Karpas-422 (cell line): ENCODE measurements around the gene TOGARAM2. TPM values are rescaled to one million over a fixed set of nuclear protein-coding genes. Genes with fewer than 3 reads are reported as not detected.

ENCODE experiments used
- DNase-seq: peaks from one replicate; pipeline ENCODE4 v3.0.0-alpha.2; 2015
- H2AFZ ChIP-seq: fragments of 200-600 bp; sonication (generic); 2 replicates; pipeline ENCODE4 v1.6.1; 2014; ENCODE audit warnings: antibody characterized with exemption, low read length, mixed read lengths
- H3K27ac ChIP-seq: fragments of 200-600 bp; sonication (generic); 2 replicates; pipeline ENCODE4 v1.5.1; 2014; ENCODE audit warnings: mild to moderate bottlenecking, low read length, moderate library complexity
- H3K27me3 ChIP-seq: fragments of 200-600 bp; sonication (generic); 2 replicates; pipeline ENCODE4 v1.6.1; 2014; ENCODE audit warnings: low read length, mixed read lengths
- H3K36me3 ChIP-seq: fragments of 200-600 bp; sonication (generic); 2 replicates; pipeline ENCODE4 v1.6.1; 2014; ENCODE audit warnings: low read length, mixed read lengths; ENCODE audit not compliant: insufficient read depth
- H3K4me1 ChIP-seq: fragments of 200-600 bp; sonication (generic); 2 replicates; pipeline ENCODE4 v1.6.1; 2014; ENCODE audit warnings: mild to moderate bottlenecking, low read length, mixed read lengths
- H3K4me2 ChIP-seq: fragments of 200-600 bp; sonication (generic); 2 replicates; pipeline ENCODE4 v1.6.1; 2014; ENCODE audit warnings: low read length, low read depth, mild to moderate bottlenecking; ENCODE audit not compliant: poor library complexity, severe bottlenecking
- H3K4me3 ChIP-seq: fragments of 200-600 bp; sonication (generic); 2 replicates; pipeline ENCODE4 v1.5.1; 2014; ENCODE audit warnings: mild to moderate bottlenecking, antibody characterized with exemption, low read length, mixed read lengths
- H3K79me2 ChIP-seq: fragments of 200-600 bp; sonication (generic); 2 replicates; pipeline ENCODE4 v1.6.1; 2014; ENCODE audit warnings: mild to moderate bottlenecking, low read length, mixed read lengths
- H3K9ac ChIP-seq: fragments of 200-600 bp; sonication (generic); 2 replicates; pipeline ENCODE4 v1.6.0; 2014; ENCODE audit warnings: low read length
- H3K9me2 ChIP-seq: fragments of 200-600 bp; sonication (generic), shearing (Covaris generic); replicated peaks from 2 replicates; pipeline ENCODE4 v1.6.0; 2014; ENCODE audit warnings: mild to moderate bottlenecking, low read length, moderate library complexity; ENCODE audit not compliant: insufficient read depth
- H3K9me3 ChIP-seq: fragments of 300-700, 200-600 bp; sonication (generic); 2 replicates; pipeline ENCODE4 v1.6.1; 2014; ENCODE audit warnings: low read length, mixed read lengths
- H4K20me1 ChIP-seq: fragments of 200-600 bp; sonication (generic); 2 replicates; pipeline ENCODE4 v1.6.1; 2014; ENCODE audit warnings: mild to moderate bottlenecking, antibody characterized with exemption, low read length, low read depth; ENCODE audit not compliant: insufficient read depth
- total RNA-seq: library from RNA; depleted of rRNA; stranded (reverse); fragments of >200 nt; shearing (Covaris generic); gene quantifications from 2 replicates; pipeline ENCODE4 v1.2.3, GENCODE V29; 2014; ENCODE audit warnings: low replicate concordance

The TOGARAM2 gene
- total RNA-seq, 1 experiment from 2014 or later: not detected

DNA sequence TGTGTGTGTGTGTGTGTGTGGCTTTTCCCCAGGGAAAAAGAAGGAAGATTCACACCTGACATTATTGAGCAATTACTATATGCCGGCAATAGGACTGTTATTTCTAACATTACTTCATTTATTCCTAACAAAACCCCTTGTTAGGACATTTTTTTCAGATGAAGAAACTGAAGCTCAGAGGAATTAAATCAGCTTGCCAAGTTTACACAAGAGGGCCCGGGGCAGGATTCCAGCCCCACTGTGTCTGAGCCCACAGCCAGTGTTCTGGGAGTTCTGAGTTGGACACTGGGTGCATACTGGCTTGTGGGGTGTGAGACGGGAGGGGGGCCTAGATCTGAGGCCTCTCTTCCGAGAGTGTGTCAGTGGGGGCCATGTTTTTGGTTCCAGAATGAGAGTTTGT is 9.9 kb downstream of the TOGARAM2 start:
- no peak overlapping the region for H3K4me3 ChIP-seq
- no peaks in the 10 kb centered on the region for H3K36me3 ChIP-seq
- H4K20me1 ChIP-seq: no peaks in the 10 kb centered on the region
- H3K9ac ChIP-seq: no peak overlapping the region
- no peaks in the 10 kb centered on the region for H3K9me3 ChIP-seq
- no peaks in the 10 kb centered on the region for H3K79me2 ChIP-seq
- no peak for DNase-seq
- no peak overlapping the region for H3K27ac ChIP-seq
- no peak overlapping the region for H3K4me2 ChIP-seq
- H3K9me2 ChIP-seq: no peaks in the 10 kb centered on the region
- H3K27me3 ChIP-seq: no peaks in the 10 kb centered on the region
- no peaks in the 10 kb centered on the region for H3K4me1 ChIP-seq
- H2AFZ ChIP-seq: no peak overlapping the region

DNA sequence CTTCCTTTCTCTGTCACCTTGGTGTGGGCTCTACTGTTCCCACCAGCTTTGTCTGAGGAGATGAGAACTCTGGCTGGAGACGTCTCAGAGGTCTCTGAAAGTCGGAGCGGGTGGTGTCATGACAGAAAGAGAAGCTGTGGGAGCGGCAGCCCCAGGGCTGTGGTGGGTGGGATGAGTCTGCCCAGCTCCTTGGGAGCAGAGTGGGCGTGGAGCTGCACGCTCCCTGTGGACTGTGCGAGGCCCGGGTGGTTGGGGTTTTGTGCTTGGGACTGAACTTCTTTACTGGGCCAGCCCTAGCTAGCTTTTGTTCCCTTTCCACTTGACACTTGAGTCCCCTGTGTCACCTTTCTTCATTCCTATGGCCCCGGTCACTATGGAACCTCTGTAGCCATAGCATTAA is 10.4 kb downstream of the TOGARAM2 start:
- Histone ChIP-seq H2AFZ (no peak overlapping the region), H3K4me3 (no peak overlapping the region), H4K20me1 (no peaks in the 10 kb centered on the region), H3K27ac (no peak overlapping the region), H3K27me3 (no peaks in the 10 kb centered on the region), H3K9ac (no peak overlapping the region), H3K9me3 (no peaks in the 10 kb centered on the region), H3K4me1 (no peaks in the 10 kb centered on the region), H3K36me3 (no peaks in the 10 kb centered on the region), H3K79me2 (no peaks in the 10 kb centered on the region), H3K9me2 (no peaks in the 10 kb centered on the region), H3K4me2 (no peak overlapping the region)
- no peak for DNase-seq

DNA sequence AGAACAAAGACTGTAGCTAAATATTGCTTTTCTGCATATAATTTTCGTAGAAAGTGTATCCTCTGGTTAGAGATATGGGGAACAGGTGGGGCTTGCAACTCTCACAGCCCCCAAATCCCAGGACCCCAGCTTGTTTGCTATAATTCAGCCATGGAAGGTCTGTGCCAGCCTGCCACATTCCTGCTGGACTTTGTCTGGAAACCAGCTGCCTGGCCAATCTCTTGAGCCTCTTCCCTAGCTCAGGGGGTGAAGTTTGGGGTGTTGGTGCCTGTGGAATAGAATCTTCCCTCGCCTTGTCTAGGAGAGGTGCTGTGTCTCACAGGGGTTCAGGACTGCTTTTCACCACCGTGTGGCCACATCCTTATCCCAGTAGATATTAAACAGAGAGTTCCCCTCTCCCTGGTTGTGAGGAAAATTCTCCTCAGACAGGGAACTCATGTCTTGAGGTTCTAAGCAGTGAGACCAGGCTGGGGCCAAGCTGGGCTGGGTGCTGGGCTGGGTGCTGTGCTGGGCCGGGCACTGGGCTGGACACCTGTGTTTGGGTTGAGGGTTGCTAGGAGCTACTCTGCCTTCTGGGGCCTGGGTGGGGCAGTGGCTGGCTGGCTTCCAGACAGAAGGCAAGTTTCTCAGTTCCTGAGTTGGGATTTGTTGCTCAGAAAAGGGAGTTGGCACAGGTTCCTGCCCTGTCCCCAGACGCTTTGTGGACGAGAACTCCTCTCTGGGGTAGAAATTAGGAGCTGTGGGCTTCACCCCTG is 12.3 kb downstream of the TOGARAM2 start:
- H3K27me3 ChIP-seq: no peaks in the 10 kb centered on the region
- H3K9ac ChIP-seq: no peak overlapping the region
- H2AFZ ChIP-seq: no peak overlapping the region
- no peak overlapping the region for H3K4me2 ChIP-seq
- H3K4me1 ChIP-seq: no peaks in the 10 kb centered on the region
- H3K4me3 ChIP-seq: no peak overlapping the region
- H4K20me1 ChIP-seq: no peaks in the 10 kb centered on the region
- no peaks in the 10 kb centered on the region for H3K9me3 ChIP-seq
- no peaks in the 10 kb centered on the region for H3K79me2 ChIP-seq
- DNase-seq: no peak
- H3K27ac ChIP-seq: no peak overlapping the region
- H3K9me2 ChIP-seq: no peaks in the 10 kb centered on the region
- H3K36me3 ChIP-seq: no peaks in the 10 kb centered on the region

DNA sequence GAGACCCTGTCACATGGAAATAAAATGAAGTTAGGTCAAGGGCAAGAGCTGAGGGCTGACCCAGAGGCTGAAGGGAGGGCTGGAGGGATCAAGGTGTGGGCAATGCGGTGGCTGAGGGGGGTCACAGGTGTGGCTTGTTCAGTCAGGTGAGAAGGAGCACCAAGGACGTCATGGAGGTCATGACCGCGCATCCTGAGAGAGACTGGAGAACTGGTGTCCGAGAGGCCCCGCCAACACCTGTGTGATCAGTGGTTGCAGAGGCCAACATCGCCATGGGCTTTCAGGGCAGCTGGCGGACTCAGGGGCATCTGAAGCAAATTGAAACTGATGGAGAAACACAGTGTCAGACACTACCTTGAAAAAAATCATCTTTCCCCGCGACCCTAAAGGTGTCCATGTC is 13.0 kb downstream of the TOGARAM2 start:
- Histone ChIP-seq H3K4me2 (no peak overlapping the region), H3K79me2 (no peaks in the 10 kb centered on the region), H3K27ac (no peak overlapping the region), H3K4me3 (no peak overlapping the region), H3K27me3 (no peaks in the 10 kb centered on the region), H3K9ac (no peak overlapping the region), H3K9me2 (no peaks in the 10 kb centered on the region), H3K36me3 (no peaks in the 10 kb centered on the region), H4K20me1 (no peaks in the 10 kb centered on the region), H2AFZ (no peak overlapping the region), H3K4me1 (no peaks in the 10 kb centered on the region), H3K9me3 (no peaks in the 10 kb centered on the region)
- no peak for DNase-seq

DNA sequence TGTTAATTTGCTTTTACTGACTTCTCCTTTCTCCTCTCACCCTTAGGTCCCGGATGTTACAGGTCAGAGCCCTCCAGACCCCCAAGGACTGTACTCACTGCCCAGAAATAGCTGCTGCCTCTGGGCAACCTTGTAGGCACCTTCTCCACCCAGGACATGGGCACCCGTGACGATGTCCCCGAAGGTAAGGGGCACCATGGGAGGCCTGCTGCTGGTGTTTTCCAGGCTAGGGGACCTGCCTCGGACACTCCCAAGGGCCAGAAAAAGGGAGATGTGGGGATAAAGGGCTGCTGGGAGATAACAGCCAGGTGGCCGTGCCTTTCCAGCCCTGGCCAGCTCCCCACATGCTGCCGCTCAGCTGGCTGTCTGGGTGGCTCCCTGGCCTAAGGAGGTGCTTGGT is 13.6 kb downstream of the TOGARAM2 start:
- DNase-seq: no peak

DNA sequence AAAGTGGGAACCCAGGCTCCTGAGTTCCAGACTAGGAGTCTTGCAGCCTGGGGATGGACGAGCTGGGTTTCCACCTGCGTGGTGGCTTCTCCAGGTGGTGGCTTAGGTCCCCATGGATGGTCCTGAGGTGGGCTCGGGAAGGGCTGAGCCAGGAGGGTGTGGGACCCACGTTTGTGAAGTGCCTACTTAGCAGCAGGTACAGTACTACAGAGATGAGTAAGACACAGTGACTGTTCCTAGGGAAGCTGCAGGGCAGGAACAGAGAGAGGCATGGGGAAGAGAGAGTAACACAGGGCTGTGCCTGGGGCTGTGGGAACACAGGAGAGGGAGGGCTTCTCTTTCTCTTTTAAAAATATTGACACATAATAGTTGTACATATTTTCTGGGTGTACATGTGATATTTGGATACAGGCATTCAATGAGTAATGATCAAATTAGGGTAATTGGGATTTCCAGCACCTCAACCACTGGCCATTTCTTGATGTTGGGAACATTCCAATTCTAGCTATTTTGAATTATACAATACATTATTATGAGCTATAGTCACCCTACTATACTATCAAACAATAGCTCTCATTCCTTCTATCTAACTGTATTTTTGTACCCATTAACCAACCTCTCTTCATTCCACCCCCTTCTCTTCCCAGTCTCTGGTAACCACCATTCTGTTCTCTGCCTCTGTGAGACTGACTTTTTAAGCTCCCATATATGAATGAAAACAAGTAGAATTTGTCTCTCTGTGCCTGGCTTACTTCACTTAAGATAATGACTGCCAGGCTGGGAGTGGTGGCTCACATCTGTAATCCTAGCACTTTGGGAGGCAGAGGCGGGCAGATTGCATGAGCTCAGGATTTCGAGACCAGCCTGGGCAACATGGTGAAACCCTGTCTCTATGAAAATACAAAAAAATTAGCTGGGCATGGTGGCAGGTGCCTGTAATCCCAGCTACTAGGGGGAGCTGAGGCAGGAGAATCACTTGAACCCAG is 15.0 kb downstream of the TOGARAM2 start:
- H3K27ac ChIP-seq: no peak overlapping the region
- no peak for DNase-seq
- H3K9me3 ChIP-seq: no peaks in the 10 kb centered on the region
- no peak overlapping the region for H3K4me3 ChIP-seq
- H3K79me2 ChIP-seq: no peaks in the 10 kb centered on the region
- no peaks in the 10 kb centered on the region for H3K9me2 ChIP-seq
- H3K9ac ChIP-seq: no peak overlapping the region
- H4K20me1 ChIP-seq: no peaks in the 10 kb centered on the region
- H2AFZ ChIP-seq: no peak overlapping the region
- no peak overlapping the region for H3K4me2 ChIP-seq
- H3K36me3 ChIP-seq: no peaks in the 10 kb centered on the region
- no peaks in the 10 kb centered on the region for H3K27me3 ChIP-seq
- no peaks in the 10 kb centered on the region for H3K4me1 ChIP-seq

More for the DNA sequence above, 13.6 kb downstream of the TOGARAM2 start:
- Histone ChIP-seq H3K9me3 (no peaks in the 10 kb centered on the region), H3K4me1 (no peaks in the 10 kb centered on the region), H2AFZ (no peak overlapping the region), H3K9me2 (no peaks in the 10 kb centered on the region), H3K36me3 (no peaks in the 10 kb centered on the region), H3K79me2 (no peaks in the 10 kb centered on the region), H3K4me2 (no peak overlapping the region), H3K27ac (no peak overlapping the region), H3K27me3 (no peaks in the 10 kb centered on the region), H3K9ac (no peak overlapping the region), H4K20me1 (no peaks in the 10 kb centered on the region), H3K4me3 (no peak overlapping the region)

DNA sequence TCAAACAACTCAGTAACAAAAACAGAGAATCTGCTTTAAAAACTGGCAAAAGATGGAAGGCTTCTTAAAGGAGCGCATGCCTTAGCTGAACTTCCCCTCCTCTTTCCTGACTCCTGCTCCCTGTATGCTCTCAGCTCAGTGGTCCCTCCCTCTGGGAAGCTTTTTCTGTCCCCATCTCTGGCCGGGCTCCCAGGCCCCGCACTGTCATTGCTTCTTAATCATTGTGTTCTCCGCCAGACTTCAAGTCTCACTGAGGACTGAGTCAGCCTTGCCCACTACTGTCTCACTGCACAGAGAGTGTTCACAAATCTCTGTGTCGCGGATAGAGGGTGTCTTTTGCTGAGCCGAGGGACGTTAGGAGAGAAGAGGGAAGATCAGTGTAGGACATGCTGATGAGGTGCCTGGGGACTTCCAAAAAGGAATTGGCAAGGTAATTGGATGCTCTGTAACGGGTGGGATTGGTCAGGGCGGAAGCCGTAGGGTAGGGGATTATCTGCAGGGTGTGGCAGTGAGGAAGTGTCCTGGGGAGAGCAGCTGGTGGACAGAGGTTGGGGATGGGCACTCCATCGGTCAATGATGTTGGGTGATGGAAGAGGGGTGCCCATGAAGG is 16.2 kb downstream of the TOGARAM2 start:
- Histone ChIP-seq H3K36me3 (no peaks in the 10 kb centered on the region), H3K9me3 (no peaks in the 10 kb centered on the region), H4K20me1 (no peaks in the 10 kb centered on the region), H3K79me2 (no peaks in the 10 kb centered on the region), H3K27ac (no peak overlapping the region), H3K4me2 (no peak overlapping the region), H3K9me2 (no peaks in the 10 kb centered on the region), H3K9ac (no peak overlapping the region), H3K27me3 (no peaks in the 10 kb centered on the region), H2AFZ (no peak overlapping the region), H3K4me3 (no peak overlapping the region), H3K4me1 (no peaks in the 10 kb centered on the region)
- DNase-seq: no peak
